HepG2 (cell line): ENCODE data around the gene STK11. TPM values are rescaled to one million over a fixed set of nuclear protein-coding genes. Genes with fewer than 3 reads are reported as not detected.
A peak's percentile ranks its signal among the peaks of the same experiment; 100 is the strongest.

Experiments used
- ATF3 ChIP-seq: sonication (generic); formaldehyde crosslinking; IDR thresholded peaks from 2 replicates; pipeline ENCODE4 v1.4.0; 2020; ENCODE audit warnings: missing genetic modification reagents
- ATF4 ChIP-seq, 2 experiments: fragments of 450-650 bp in 1 of 2; sonication (generic) in 1 of 2; formaldehyde crosslinking; IDR thresholded peaks; 2 replicates each; pipeline versions ENCODE4 v1.5.0 to v1.8.0; 2020 to 2022; ENCODE audit warnings: mild to moderate bottlenecking in 1 of 2, missing genetic modification reagents in 1 of 2
- CSRNP1 ChIP-seq: sonication (generic); formaldehyde crosslinking; IDR thresholded peaks from 2 replicates; pipeline ENCODE4 v1.8.1; 2023; ENCODE audit warnings: mild to moderate bottlenecking, missing genetic modification reagents
- E2F5 ChIP-seq: sonication (generic); formaldehyde crosslinking; conservative IDR thresholded peaks from 2 replicates; pipeline ENCODE4 v1.4.0; 2020; ENCODE audit warnings: missing genetic modification reagents
- ELF4 ChIP-seq: sonication (generic); formaldehyde crosslinking; IDR thresholded peaks from 2 replicates; pipeline ENCODE4 v1.5.0; 2020; ENCODE audit warnings: missing genetic modification reagents, mild to moderate bottlenecking, moderate library complexity, borderline replicate concordance
- GTF3A ChIP-seq: sonication (generic); formaldehyde crosslinking; conservative IDR thresholded peaks from 2 replicates; pipeline ENCODE4 v1.4.0; 2020; ENCODE audit warnings: mild to moderate bottlenecking, missing genetic modification reagents
- RFX1 ChIP-seq: fragments of 450-650 bp; IDR thresholded peaks from 2 replicates; pipeline ENCODE4 v1.6.1; 2017
- SIX4 ChIP-seq: sonication (generic); formaldehyde crosslinking; IDR thresholded peaks from 2 replicates; pipeline ENCODE4 v1.4.0; 2020; ENCODE audit warnings: missing genetic modification reagents
- SRY ChIP-seq: sonication (generic); formaldehyde crosslinking; IDR thresholded peaks from 2 replicates; pipeline ENCODE4 v1.8.0; 2022; ENCODE audit warnings: mild to moderate bottlenecking, missing genetic modification reagents
- SYNCRIP ChIP-seq: fragments of 200-400 bp; formaldehyde crosslinking; IDR thresholded peaks from 2 replicates; pipeline ENCODE4 v1.6.1; 2018; ENCODE audit warnings: mild to moderate bottlenecking, low read depth, low read length; ENCODE audit not compliant: insufficient read depth
- ZFY ChIP-seq: sonication (generic); formaldehyde crosslinking; IDR thresholded peaks from 2 replicates; pipeline ENCODE4 v1.4.0; 2020; ENCODE audit warnings: missing genetic modification reagents
- ZNF773 ChIP-seq: sonication (generic); formaldehyde crosslinking; IDR thresholded peaks from 2 replicates; pipeline ENCODE4 v1.4.0; 2020; ENCODE audit warnings: missing genetic modification reagents, borderline replicate concordance
- polyA plus RNA-seq, 8 experiments: library from polyadenylated mRNA; depleted of rRNA in 3 of 8; stranded (reverse) in 7 of 8; unstranded in 1 of 8; fragments of >200 nt; fragmentation: Illumina TruSeq in 4 of 8; extraction: Trizol in 4 of 8; gene quantifications; 2 replicates each; pipeline versions ENCODE4 v1.2.1 to v1.2.3, GENCODE V29; 2011 to 2016; ENCODE audit warnings: low read depth in 4 of 8, missing spikeins in 1 of 8, mixed read lengths in 1 of 8; ENCODE audit not compliant: insufficient read depth in 1 of 8
- total RNA-seq, 5 experiments: library from RNA; depleted of rRNA; stranded (reverse); fragments of >200 nt; fragmentation: Illumina TruSeq; extraction: Trizol; gene quantifications; 2 replicates each; pipeline ENCODE4 v1.2.3, GENCODE V29; 2016; ENCODE audit warnings: low read depth in 1 of 5
- TF ChIP-seq, protein P1 (sequence below): sonication (generic); formaldehyde crosslinking; conservative IDR thresholded peaks from 2 replicates; pipeline ENCODE4 v1.8.0; 2022; ENCODE audit warnings: mild to moderate bottlenecking, moderate library complexity, missing genetic modification reagents
- TF ChIP-seq, protein P2 (sequence below): sonication (generic); formaldehyde crosslinking; IDR thresholded peaks from 2 replicates; pipeline ENCODE4 v1.4.0; 2020; ENCODE audit warnings: missing genetic modification reagents, borderline replicate concordance
- TF ChIP-seq, protein P3 (sequence below): sonication (generic); formaldehyde crosslinking; IDR thresholded peaks from 2 replicates; pipeline ENCODE4 v1.5.1; 2020; ENCODE audit warnings: mild to moderate bottlenecking, missing genetic modification reagents
- TF ChIP-seq, protein P4 (sequence below): sonication (generic); formaldehyde crosslinking; IDR thresholded peaks from 2 replicates; pipeline ENCODE4 v1.5.0; 2020; ENCODE audit warnings: missing genetic modification reagents

Gene STK11
- total and polyA plus RNA-seq, 2 of the 13 experiments (the other 11 are each of a cell fraction or from before 2014, with no cell fraction given), result 27.5 to 43.6 TPM

DNA sequence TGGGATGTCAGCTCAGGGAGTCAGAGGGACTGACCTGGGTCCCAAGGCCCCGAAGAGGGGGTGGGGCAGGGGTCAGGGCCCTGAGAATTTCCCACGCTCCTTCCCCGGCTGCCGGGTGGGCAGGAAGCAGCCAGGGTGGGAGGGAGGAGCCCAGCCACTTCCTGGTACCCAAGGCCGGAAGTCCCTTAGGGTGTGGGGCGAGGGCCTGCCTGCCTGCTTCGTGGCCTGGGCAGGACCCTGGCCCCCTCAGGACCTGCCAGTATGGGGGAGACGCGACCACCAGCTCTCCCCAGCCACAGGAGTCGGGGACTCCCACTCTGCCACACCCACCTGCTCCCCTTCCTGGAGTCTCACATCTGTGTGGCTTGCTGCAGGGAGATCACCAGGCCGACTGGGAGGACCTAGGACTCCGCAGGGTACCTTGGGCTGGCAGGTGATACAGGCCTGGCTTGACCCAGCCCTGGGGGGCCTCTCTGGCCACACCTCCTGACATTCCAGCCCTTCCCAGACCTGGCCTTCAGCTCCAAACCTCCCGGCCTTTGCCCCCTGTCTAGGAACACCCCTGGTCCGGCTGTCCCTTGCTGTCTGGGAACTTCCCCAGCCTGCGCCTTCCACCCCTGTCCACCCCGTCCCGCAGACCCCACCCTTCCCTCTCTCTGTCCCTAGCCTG, 53.8 kb downstream of the STK11 start (continued):
- TF ChIP-seq SYNCRIP (no peak), SIX4 (CRISPR knock-in tag) (no peak; the same call in none of the 2 replicates), CSRNP1 (CRISPR knock-in tag) (peak; percentile 83), E2F5 (CRISPR knock-in tag) (0 out of 2 replicates have a peak, but pooled peaks have one; percentile 17), ZFY (CRISPR knock-in tag) (peak; percentile 81), ELF4 (CRISPR knock-in tag) (peak; percentile 97), ATF4 (CRISPR knock-in tag; IDR thresholded peaks at IDR 0.05) (no peak; a peak in 1 of 4 replicates), ATF3 (CRISPR knock-in tag) (no peak), RFX1 (no peak), GTF3A (CRISPR knock-in tag) (peak; percentile 86), SRY (CRISPR knock-in tag) (peak; percentile 27; the same call in 1 of the 2 replicates), ZNF773 (no peak)
- TF ChIP-seq, protein P1, sequence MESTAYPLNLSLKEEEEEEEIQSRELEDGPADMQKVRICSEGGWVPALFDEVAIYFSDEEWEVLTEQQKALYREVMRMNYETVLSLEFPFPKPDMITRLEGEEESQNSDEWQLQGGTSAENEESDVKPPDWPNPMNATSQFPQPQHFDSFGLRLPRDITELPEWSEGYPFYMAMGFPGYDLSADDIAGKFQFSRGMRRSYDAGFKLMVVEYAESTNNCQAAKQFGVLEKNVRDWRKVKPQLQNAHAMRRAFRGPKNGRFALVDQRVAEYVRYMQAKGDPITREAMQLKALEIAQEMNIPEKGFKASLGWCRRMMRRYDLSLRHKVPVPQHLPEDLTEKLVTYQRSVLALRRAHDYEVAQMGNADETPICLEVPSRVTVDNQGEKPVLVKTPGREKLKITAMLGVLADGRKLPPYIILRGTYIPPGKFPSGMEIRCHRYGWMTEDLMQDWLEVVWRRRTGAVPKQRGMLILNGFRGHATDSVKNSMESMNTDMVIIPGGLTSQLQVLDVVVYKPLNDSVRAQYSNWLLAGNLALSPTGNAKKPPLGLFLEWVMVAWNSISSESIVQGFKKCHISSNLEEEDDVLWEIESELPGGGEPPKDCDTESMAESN (CRISPR knock-in tag), result 0 out of 2 replicates have a peak, but pooled peaks have one; percentile 40
- TF ChIP-seq, protein P2, sequence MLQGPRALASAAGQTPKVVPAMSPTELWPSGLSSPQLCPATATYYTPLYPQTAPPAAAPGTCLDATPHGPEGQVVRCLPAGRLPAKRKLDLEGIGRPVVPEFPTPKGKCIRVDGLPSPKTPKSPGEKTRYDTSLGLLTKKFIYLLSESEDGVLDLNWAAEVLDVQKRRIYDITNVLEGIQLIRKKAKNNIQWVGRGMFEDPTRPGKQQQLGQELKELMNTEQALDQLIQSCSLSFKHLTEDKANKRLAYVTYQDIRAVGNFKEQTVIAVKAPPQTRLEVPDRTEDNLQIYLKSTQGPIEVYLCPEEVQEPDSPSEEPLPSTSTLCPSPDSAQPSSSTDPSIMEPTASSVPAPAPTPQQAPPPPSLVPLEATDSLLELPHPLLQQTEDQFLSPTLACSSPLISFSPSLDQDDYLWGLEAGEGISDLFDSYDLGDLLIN (CRISPR knock-in tag), result peak; percentile 45; the same call in 1 of the 2 replicates
- TF ChIP-seq, protein P3, sequence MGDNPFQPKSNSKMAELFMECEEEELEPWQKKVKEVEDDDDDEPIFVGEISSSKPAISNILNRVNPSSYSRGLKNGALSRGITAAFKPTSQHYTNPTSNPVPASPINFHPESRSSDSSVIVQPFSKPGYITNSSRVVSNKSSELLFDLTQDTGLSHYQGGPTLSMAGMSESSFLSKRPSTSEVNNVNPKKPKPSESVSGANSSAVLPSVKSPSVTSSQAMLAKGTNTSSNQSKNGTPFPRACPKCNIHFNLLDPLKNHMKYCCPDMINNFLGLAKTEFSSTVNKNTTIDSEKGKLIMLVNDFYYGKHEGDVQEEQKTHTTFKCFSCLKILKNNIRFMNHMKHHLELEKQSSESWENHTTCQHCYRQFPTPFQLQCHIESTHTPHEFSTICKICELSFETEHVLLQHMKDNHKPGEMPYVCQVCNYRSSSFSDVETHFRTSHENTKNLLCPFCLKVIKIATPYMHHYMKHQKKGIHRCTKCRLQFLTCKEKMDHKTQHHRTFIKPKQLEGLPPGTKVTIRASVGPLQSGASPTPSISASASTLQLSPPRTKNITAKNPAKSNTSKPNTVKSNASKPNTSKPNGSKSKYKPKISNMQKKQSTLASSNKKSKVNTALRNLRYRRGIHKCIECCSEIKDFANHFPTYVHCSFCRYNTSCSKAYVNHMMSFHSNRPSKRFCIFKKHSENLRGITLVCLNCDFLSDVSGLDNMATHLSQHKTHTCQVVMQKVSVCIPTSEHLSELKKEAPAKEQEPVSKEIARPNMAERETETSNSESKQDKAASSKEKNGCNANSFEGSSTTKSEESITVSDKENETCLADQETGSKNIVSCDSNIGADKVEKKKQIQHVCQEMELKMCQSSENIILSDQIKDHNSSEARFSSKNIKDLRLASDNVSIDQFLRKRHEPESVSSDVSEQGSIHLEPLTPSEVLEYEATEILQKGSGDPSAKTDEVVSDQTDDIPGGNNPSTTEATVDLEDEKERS (CRISPR knock-in tag), result peak; percentile 81; the same call in 1 of the 2 replicates
- TF ChIP-seq, protein P4, sequence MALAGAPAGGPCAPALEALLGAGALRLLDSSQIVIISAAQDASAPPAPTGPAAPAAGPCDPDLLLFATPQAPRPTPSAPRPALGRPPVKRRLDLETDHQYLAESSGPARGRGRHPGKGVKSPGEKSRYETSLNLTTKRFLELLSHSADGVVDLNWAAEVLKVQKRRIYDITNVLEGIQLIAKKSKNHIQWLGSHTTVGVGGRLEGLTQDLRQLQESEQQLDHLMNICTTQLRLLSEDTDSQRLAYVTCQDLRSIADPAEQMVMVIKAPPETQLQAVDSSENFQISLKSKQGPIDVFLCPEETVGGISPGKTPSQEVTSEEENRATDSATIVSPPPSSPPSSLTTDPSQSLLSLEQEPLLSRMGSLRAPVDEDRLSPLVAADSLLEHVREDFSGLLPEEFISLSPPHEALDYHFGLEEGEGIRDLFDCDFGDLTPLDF (CRISPR knock-in tag), result no peak
